Breast epithelium (tissue), 3 donors: ENCODE measurements around the gene CAMK2B.

Experiments used
- CTCF ChIP-seq, 3 donors: fragments of 450-650 bp; IDR thresholded peaks; one replicate each; pipeline ENCODE4 v1.5.1; 2016 to 2017; ENCODE audit warnings: antibody characterized with exemption in 3 of 3, mild to moderate bottlenecking in 3 of 3, moderate library complexity in 3 of 3
- POLR2A ChIP-seq: fragments of 450-650 bp; IDR thresholded peaks from one replicate; pipeline ENCODE4 v1.6.1; 2016; ENCODE audit warnings: antibody characterized with exemption, mild to moderate bottlenecking, moderate library complexity

GRCh38 chr7:44227911-44228310, 97.5 kb downstream of the CAMK2B start:
- TF ChIP-seq CTCF (IDR thresholded peaks at IDR 0.05) = no peak
- TF ChIP-seq POLR2A = no peak
